SIG-M5 treated with dmso at 0.1 percent for 504 hours (cell line): ENCODE measurements around the gene CNKSR3.
A peak's percentile ranks its signal among the peaks of the same experiment; 100 is the strongest.

Experiments
- DNase-seq: peaks from one replicate; lab custom pipeline; 2025; ENCODE audit not compliant: unreplicated experiment; lab: John Stamatoyannopoulos, UW

The CNKSR3 gene

GRCh38 chr6:154390034-154390433 lies 120.5 kb downstream of the CNKSR3 start:
- no peak for DNase-seq

GRCh38 chr6:154388803-154389202 lies 121.7 kb downstream of the CNKSR3 start:
- DNase-seq = no peak

GRCh38 chr6:154386848-154387717 lies 123.4 kb downstream of the CNKSR3 start:
- no peak for DNase-seq

- no peak for DNase-seq
Measured at GRCh38 chr6:154384191-154384590, 126.3 kb downstream of the CNKSR3 start.

- no peak for DNase-seq
Measured at GRCh38 chr6:154383273-154383672, 127.2 kb downstream of the CNKSR3 start.

- DNase-seq = no peak
Measured at GRCh38 chr6:154382740-154383139, 127.7 kb downstream of the CNKSR3 start.

- no peak for DNase-seq
Measured at GRCh38 chr6:154381548-154381947, 128.9 kb downstream of the CNKSR3 start.

- DNase-seq = no peak
Measured at GRCh38 chr6:154380741-154381140, 129.7 kb downstream of the CNKSR3 start.

GRCh38 chr6:154379585-154379984 lies 130.9 kb downstream of the CNKSR3 start:
- no peak for DNase-seq

- no peak for DNase-seq
Measured at GRCh38 chr6:154378518-154378917, 132.0 kb downstream of the CNKSR3 start.

GRCh38 chr6:154377726-154378125 lies 132.8 kb downstream of the CNKSR3 start:
- no peak for DNase-seq

GRCh38 chr6:154373971-154374370 lies 136.5 kb downstream of the CNKSR3 start:
- DNase-seq = no peak

GRCh38 chr6:154371281-154371680 lies 139.2 kb downstream of the CNKSR3 start:
- DNase-seq = peak; percentile 73

GRCh38 chr6:154370545-154370944 lies 139.9 kb downstream of the CNKSR3 start:
- DNase-seq = peak; percentile 62

- DNase-seq = peak; percentile 74
Measured at GRCh38 chr6:154367839-154368695, 142.4 kb downstream of the CNKSR3 start.

- DNase-seq = peak; percentile 64
Measured at GRCh38 chr6:154367336-154367735, 143.1 kb downstream of the CNKSR3 start.

GRCh38 chr6:154363821-154364220 lies 146.7 kb downstream of the CNKSR3 start:
- no peak for DNase-seq

GRCh38 chr6:154361476-154361875 lies 149.0 kb downstream of the CNKSR3 start:
- no peak for DNase-seq

- no peak for DNase-seq
Measured at GRCh38 chr6:154360476-154360875, 150.0 kb downstream of the CNKSR3 start.

GRCh38 chr6:154359679-154360078 lies 150.8 kb downstream of the CNKSR3 start:
- DNase-seq = no peak

GRCh38 chr6:154359161-154359574 lies 151.3 kb downstream of the CNKSR3 start:
- peak; percentile 64 for DNase-seq

- DNase-seq = no peak
Measured at GRCh38 chr6:154358019-154358545, 152.4 kb downstream of the CNKSR3 start.
